Measurements from ENCODE around the gene POTEM.
"Not testable (repeated sequence)": the region's sequence is repeated elsewhere in the genome, so short reads cannot be mapped to it uniquely, and the experiment has no call there.

DNA sequence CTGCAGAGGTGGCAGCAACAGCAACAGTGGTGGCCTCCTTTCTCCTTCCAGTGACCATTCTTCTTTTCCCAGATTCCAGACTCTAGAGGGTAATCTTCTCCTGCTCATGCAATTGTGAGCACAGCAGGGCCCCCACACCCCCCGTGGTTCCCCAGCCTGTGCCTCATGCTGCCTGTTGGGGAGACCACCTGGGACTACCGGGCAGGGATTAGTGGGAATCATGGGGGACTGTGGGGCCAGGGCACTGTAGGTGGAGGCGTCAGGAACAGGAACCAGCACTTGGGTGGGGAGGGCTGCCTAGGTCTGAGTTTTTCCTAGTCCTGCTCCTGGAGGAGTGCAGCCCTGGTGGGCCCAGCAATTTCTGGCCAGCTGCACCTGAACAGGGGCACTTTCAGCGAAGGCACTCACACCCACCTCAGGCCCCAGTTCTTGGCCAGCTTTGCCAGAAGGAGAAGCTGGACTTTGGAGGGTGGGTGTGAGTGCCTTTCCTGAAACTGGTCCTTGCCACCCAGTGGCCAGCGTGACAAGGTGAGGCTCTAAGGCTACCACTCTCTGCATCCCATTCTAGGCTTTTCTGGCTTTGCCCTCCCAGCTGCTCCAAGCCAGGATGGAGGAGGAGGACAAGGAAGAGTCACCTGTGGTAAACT, 46.1 kb upstream of the POTEM start:
- TF ChIP-seq, protein P1, sequence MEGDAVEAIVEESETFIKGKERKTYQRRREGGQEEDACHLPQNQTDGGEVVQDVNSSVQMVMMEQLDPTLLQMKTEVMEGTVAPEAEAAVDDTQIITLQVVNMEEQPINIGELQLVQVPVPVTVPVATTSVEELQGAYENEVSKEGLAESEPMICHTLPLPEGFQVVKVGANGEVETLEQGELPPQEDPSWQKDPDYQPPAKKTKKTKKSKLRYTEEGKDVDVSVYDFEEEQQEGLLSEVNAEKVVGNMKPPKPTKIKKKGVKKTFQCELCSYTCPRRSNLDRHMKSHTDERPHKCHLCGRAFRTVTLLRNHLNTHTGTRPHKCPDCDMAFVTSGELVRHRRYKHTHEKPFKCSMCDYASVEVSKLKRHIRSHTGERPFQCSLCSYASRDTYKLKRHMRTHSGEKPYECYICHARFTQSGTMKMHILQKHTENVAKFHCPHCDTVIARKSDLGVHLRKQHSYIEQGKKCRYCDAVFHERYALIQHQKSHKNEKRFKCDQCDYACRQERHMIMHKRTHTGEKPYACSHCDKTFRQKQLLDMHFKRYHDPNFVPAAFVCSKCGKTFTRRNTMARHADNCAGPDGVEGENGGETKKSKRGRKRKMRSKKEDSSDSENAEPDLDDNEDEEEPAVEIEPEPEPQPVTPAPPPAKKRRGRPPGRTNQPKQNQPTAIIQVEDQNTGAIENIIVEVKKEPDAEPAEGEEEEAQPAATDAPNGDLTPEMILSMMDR (IDR thresholded peaks at IDR 0.05) = not testable (repeated sequence)
- TF ChIP-seq EZH2, EZH2phosphoT487 (IDR thresholded peaks at IDR 0.05): not testable (repeated sequence)

Measured in neural progenitor cell (in vitro differentiated cells).